Calu3 (cell line): ENCODE results near the gene C5orf24. TPM values are rescaled to one million over a fixed set of nuclear protein-coding genes. Genes with fewer than 3 reads are reported as not detected.
"Not testable (repeated sequence)": the region's sequence is repeated elsewhere in the genome, so short reads cannot be mapped to it uniquely, and the experiment has no call there.

Source experiments
- BruUV-seq: library from RNA; stranded (reverse); fragments of 400-500 nt; replicated peaks from 2 replicates; lab custom pipeline; 2021; lab: Mats Ljungman, UMichigan
- CTCF ChIA-PET: fragments of 300-600 bp; sonication (Branson Sonifier 250); formaldehyde crosslinking; loops from one replicate; lab custom pipeline; 2022; ENCODE audit warnings: antibody characterized with exemption; lab: Charles Lee
- DNase-seq: peaks from one replicate; pipeline ENCODE4 v3.0.0; 2022
- H3K27ac Mint-ChIP-seq: one replicate; pipeline ENCODE4 v1.8.0; 2022; ENCODE audit warnings: mixed read lengths; ENCODE audit not compliant: unreplicated experiment
- H3K27me3 Mint-ChIP-seq: one replicate; pipeline ENCODE4 v1.8.0; 2022; ENCODE audit warnings: mixed read lengths; ENCODE audit not compliant: unreplicated experiment
- H3K36me3 Mint-ChIP-seq: one replicate; pipeline ENCODE4 v1.8.0; 2022; ENCODE audit warnings: mild to moderate bottlenecking, moderate library complexity, mixed read lengths; ENCODE audit not compliant: insufficient read depth, unreplicated experiment
- H3K4me1 Mint-ChIP-seq: one replicate; pipeline ENCODE4 v1.8.0; 2022; ENCODE audit warnings: mild to moderate bottlenecking, low read depth, mixed read lengths; ENCODE audit not compliant: unreplicated experiment
- H3K4me3 Mint-ChIP-seq: one replicate; pipeline ENCODE4 v1.8.0; 2022; ENCODE audit warnings: mild to moderate bottlenecking, low read depth, moderate library complexity, mixed read lengths; ENCODE audit not compliant: unreplicated experiment
- H3K9me3 Mint-ChIP-seq: one replicate; pipeline ENCODE4 v1.8.0; 2022; ENCODE audit warnings: low read depth, mixed read lengths; ENCODE audit not compliant: unreplicated experiment
- intact Hi-C: fragments of 100-400 bp; cut with micrococcal nuclease; formaldehyde crosslinking; loops from one replicate; pipeline ENCODE4 v1.10.0; 2022; ENCODE audit not compliant: unreplicated experiment
- total RNA-seq: library from RNA; stranded (reverse); gene quantifications from 2 replicates; pipeline ENCODE4 v1.2.3, GENCODE V29; 2022
- TF ChIP-seq, protein P1 (sequence below): fragments of 200-600 bp; IDR thresholded peaks from one replicate; pipeline ENCODE4 v1.8.0; 2022; ENCODE audit warnings: antibody characterized with exemption; ENCODE audit not compliant: unreplicated experiment

Gene C5orf24
- total RNA-seq, 1 experiment from 2014 or later = 63.4 TPM

DNA sequence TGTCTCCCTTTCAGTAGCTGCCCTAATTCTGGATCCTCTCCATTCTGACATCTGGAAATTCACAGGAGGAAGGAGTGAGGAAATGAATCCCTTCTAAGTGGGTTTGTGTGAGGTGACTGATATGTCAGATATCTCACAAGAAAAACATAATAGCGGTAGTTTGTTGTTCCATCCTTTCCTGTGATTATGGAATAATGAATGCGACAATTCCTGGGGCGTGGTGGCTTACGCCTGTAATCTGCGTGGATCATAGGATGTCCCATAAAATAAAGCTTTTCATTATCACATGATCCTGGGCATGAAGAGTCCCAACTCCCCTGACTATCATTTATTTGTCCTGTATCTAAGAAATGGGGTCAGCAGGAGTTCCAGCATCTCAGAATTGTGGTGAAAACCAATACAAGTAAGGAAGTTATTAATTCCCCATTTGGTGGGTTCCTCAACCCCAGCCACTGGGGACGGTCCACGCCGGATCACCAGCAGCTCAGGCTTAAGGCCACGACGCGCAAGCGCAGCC is 375 bp upstream of the C5orf24 start:
- no peaks in the 10 kb centered on the region for H3K9me3 Mint-ChIP-seq
- CTCF ChIA-PET = interaction anchor here (0.6 to 1.2 kb wide), 3 partner anchors 59 to 675 kb away, joined by 3 to 11 read pairs (median 4); partner anchors contain the start of gene PCBD2
- H3K4me1 Mint-ChIP-seq = peaks cover 23% of the 10 kb centered on the region
- DNase-seq = no peak
- peak overlapping the region; percentile 91 for H3K4me3 Mint-ChIP-seq
- BruUV-seq = no TSS peak
- H3K27me3 Mint-ChIP-seq = no peaks in the 10 kb centered on the region
- intact Hi-C loops = no loop called here
- peaks cover 64% of the 10 kb centered on the region for H3K36me3 Mint-ChIP-seq
- peak overlapping the region; percentile 97 for H3K27ac Mint-ChIP-seq
- TF ChIP-seq, protein P1, sequence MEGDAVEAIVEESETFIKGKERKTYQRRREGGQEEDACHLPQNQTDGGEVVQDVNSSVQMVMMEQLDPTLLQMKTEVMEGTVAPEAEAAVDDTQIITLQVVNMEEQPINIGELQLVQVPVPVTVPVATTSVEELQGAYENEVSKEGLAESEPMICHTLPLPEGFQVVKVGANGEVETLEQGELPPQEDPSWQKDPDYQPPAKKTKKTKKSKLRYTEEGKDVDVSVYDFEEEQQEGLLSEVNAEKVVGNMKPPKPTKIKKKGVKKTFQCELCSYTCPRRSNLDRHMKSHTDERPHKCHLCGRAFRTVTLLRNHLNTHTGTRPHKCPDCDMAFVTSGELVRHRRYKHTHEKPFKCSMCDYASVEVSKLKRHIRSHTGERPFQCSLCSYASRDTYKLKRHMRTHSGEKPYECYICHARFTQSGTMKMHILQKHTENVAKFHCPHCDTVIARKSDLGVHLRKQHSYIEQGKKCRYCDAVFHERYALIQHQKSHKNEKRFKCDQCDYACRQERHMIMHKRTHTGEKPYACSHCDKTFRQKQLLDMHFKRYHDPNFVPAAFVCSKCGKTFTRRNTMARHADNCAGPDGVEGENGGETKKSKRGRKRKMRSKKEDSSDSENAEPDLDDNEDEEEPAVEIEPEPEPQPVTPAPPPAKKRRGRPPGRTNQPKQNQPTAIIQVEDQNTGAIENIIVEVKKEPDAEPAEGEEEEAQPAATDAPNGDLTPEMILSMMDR = no peak

DNA sequence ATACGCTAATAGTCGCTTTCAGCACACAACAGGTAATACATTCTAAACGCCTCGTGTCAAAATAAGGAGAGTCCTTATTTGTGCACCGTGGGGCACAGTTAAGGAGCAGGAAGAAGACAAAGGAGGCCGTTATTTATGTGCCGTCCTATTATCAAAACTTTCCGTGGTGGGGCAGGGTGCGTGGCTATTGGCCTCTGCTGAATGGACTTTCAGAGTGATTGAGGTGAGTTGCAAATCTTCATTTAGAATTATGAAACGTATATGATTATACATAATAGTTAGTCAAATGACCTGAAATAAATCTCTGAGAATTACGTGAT is 833 bp downstream of the C5orf24 start:
- TF ChIP-seq, protein P1 = no peak
- no peaks in the 10 kb centered on the region for H3K9me3 Mint-ChIP-seq
- peak overlapping the region; percentile 97 for H3K27ac Mint-ChIP-seq
- H3K36me3 Mint-ChIP-seq = peaks cover 72% of the 10 kb centered on the region
- intact Hi-C loops = loop anchor here (2.0 kb wide), 1 partner anchor 58 kb away; the partner anchor contains the start of gene PCBD2
- CTCF ChIA-PET = interaction anchor here (0.6 to 0.8 kb wide), 2 partner anchors 58 to 185 kb away, joined by 3 to 4 read pairs; partner anchors contain the start of gene PCBD2
- peak overlapping the region; percentile 91 for H3K4me3 Mint-ChIP-seq
- BruUV-seq = no TSS peak
- peaks cover 23% of the 10 kb centered on the region for H3K4me1 Mint-ChIP-seq
- H3K27me3 Mint-ChIP-seq = no peaks in the 10 kb centered on the region
- DNase-seq = peak; percentile 9

DNA sequence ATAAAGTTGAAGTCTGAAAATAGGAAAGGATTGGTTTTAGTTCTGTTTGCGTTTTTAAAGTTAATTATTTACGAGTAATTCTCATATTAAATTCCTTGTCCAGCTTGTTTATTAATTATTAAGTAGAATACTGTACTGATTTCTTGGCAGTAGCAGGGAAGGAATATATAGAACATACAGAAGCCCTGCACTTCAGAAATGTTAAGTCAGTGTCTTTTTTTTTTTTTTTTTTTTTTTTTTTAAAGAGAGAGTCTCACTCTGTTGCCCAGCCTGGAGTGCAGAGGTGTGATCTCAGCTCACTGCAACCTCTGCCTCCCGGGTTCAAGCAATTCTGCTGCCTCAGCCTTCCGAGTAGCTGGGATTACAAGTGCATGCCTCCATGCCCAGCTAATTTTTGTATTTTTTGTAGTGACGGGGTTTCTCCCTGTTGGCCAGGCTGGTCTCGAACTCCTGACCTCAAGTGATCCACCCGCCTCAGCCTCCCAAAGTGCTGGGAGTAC is 3.7 kb downstream of the C5orf24 start:
- Mint-ChIP-seq H3K4me3 (peak overlapping the region; percentile 45), H3K36me3 (peaks cover 89% of the 10 kb centered on the region), H3K4me1 (peaks cover 23% of the 10 kb centered on the region), H3K27ac (peak overlapping the region; percentile 31)
- H3K27me3 Mint-ChIP-seq, DNase-seq, H3K9me3 Mint-ChIP-seq, BruUV-seq, intact Hi-C loops: not testable (repeated sequence)
- CTCF ChIA-PET = interaction anchor here (0.5 to 1.2 kb wide), 10 partner anchors 13 to 646 kb away, joined by 3 to 10 read pairs (median 4); partner anchors contain the start of genes CAMLG, DDX46, PCBD2 and TXNDC15

DNA sequence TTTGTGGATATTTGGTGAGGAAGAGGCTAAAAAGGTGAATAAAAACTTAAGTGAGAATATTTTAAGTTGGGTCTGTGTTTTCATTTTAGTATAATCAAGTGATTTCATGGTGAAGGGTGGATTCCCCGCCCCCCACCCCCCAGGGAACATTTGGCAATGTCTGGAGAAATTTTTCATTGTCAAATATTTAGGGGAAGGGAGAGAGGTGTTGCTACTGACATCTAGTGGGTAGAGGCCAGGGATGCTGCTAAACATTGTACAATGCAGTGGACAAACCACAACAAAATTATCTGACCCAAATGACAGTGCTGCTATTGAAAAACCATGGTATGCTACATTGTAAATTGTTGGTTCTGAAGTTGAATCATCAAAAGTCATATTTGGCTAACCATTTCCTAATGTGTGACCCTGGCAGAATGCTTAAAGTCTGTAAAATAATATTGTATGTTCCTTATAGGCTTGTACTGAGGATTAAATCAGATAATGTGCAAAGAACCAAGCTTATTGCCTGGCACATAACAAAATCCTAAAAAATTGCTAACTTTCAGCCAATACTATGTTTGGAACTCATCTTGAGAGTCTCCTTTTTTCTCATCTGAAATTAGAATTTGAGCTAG is 5.6 kb downstream of the C5orf24 start:
- BruUV-seq = no TSS peak
- Mint-ChIP-seq H3K9me3 (no peaks in the 10 kb centered on the region), H3K27ac (peak overlapping the region; percentile 56), H3K36me3 (peaks cover 84% of the 10 kb centered on the region), H3K4me3 (no peak overlapping the region), H3K4me1 (peaks cover 9% of the 10 kb centered on the region), H3K27me3 (no peaks in the 10 kb centered on the region)
- CTCF ChIA-PET = no interaction called here
- TF ChIP-seq, protein P1 = no peak
- DNase-seq = peak; percentile 33
- intact Hi-C loops = no loop called here

DNA sequence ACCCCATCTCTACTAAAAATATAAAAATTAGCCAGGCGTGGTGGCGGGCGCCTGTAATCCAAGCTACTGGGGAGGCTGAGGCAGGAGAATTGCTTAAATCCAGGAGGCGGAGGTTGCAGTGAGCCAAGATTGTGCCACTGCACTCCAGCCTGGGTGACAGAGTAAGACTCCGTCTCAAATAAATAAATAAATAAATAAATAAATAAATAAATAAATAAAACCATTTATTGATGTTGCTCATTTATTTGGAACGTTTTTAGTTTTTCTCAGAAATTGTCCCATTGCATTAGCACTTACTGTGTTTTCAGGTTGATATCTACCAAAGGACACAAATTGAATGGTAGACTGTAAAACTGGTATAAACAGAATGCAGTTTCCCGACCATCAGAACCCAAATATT is 10.7 kb downstream of the C5orf24 start:
- H3K9me3 Mint-ChIP-seq, H3K4me1 Mint-ChIP-seq, H3K27me3 Mint-ChIP-seq, intact Hi-C loops, H3K4me3 Mint-ChIP-seq, H3K27ac Mint-ChIP-seq, DNase-seq, CTCF ChIA-PET, BruUV-seq: not testable (repeated sequence)
- H3K36me3 Mint-ChIP-seq = peaks cover 49% of the 10 kb centered on the region
